GM19193 (cell line): ENCODE results near the gene SLC37A1.

Experiments
- POLR2A ChIP-seq: IDR thresholded peaks from 4 replicates; pipeline ENCODE4 v1.6.1; 2011; ENCODE audit not compliant: insufficient read depth, insufficient read length; ENCODE audit errors: extremely low read depth

Gene SLC37A1

GRCh38 chr21:42614811-42615351 lies 101.2 kb downstream of the SLC37A1 start:
- TF ChIP-seq POLR2A: no peak

- TF ChIP-seq POLR2A: no peak
Observed at GRCh38 chr21:42615924-42616323, 102.3 kb downstream of the SLC37A1 start.

- TF ChIP-seq POLR2A: no peak
Observed at GRCh38 chr21:42616446-42616845, 102.8 kb downstream of the SLC37A1 start.

GRCh38 chr21:42616941-42617340 lies 103.3 kb downstream of the SLC37A1 start:
- TF ChIP-seq POLR2A: no peak

GRCh38 chr21:42617486-42617885 lies 103.8 kb downstream of the SLC37A1 start:
- TF ChIP-seq POLR2A: no peak

GRCh38 chr21:42618707-42619102 lies 105.1 kb downstream of the SLC37A1 start:
- no peak for TF ChIP-seq POLR2A

GRCh38 chr21:42619166-42619565 lies 105.5 kb downstream of the SLC37A1 start:
- no peak for TF ChIP-seq POLR2A

GRCh38 chr21:42619841-42620240 lies 106.2 kb downstream of the SLC37A1 start:
- TF ChIP-seq POLR2A: no peak

- TF ChIP-seq POLR2A: no peak
Observed at GRCh38 chr21:42621166-42621818, 107.6 kb downstream of the SLC37A1 start.

GRCh38 chr21:42621819-42622177 lies 108.1 kb downstream of the SLC37A1 start:
- no peak for TF ChIP-seq POLR2A

GRCh38 chr21:42622284-42622683 lies 108.6 kb downstream of the SLC37A1 start:
- no peak for TF ChIP-seq POLR2A

- no peak for TF ChIP-seq POLR2A
Observed at GRCh38 chr21:42623694-42624093, 110.0 kb downstream of the SLC37A1 start.

- TF ChIP-seq POLR2A: no peak
Observed at GRCh38 chr21:42624095-42624790, 110.6 kb downstream of the SLC37A1 start.

- TF ChIP-seq POLR2A: no peak
Observed at GRCh38 chr21:42624936-42625335, 111.3 kb downstream of the SLC37A1 start.

GRCh38 chr21:42626171-42626570 lies 112.5 kb downstream of the SLC37A1 start:
- no peak for TF ChIP-seq POLR2A
